Skeletal muscle tissue (tissue), 4 donors: ENCODE measurements around the gene OR10J4. TPM values are rescaled to one million over a fixed set of nuclear protein-coding genes. Genes with fewer than 3 reads are reported as not detected.

Experiments used
- H3K27ac ChIP-seq: one replicate; pipeline ENCODE4 v1.7.0; 2013; ENCODE audit warnings: mild to moderate bottlenecking, low read depth, low read length, inconsistent platforms
- H3K27me3 ChIP-seq, 3 donors: one replicate each; pipeline ENCODE4 v1.7.0; 2013; ENCODE audit warnings: low read length in 3 of 3; ENCODE audit not compliant: control insufficient read depth in 3 of 3, insufficient read depth in 3 of 3
- H3K36me3 ChIP-seq, 3 donors: one replicate each; pipeline ENCODE4 v1.7.0; 2013; ENCODE audit warnings: low read length in 3 of 3; ENCODE audit not compliant: control insufficient read depth in 3 of 3, insufficient read depth in 3 of 3
- H3K4me1 ChIP-seq, 3 donors: one replicate each; pipeline ENCODE4 v1.7.0; 2013; ENCODE audit warnings: low read length in 3 of 3, mild to moderate bottlenecking in 3 of 3; ENCODE audit not compliant: control insufficient read depth in 3 of 3, insufficient read depth in 3 of 3
- H3K4me3 ChIP-seq, 3 donors: one replicate each; pipeline ENCODE4 v1.7.0; 2013; ENCODE audit warnings: low read length in 3 of 3
- H3K9ac ChIP-seq, 3 donors: one replicate each; pipeline ENCODE4 v1.7.0; 2013; ENCODE audit warnings: low read length in 3 of 3, mild to moderate bottlenecking in 3 of 3, moderate library complexity in 2 of 3, low read depth in 1 of 3
- H3K9me3 ChIP-seq, 3 donors: one replicate each; pipeline ENCODE4 v1.7.0; 2013; ENCODE audit warnings: low read length in 3 of 3; ENCODE audit not compliant: control insufficient read depth in 3 of 3
- total RNA-seq: library from RNA; depleted of rRNA; stranded (reverse); fragments of >200 nt; gene quantifications from one replicate; pipeline ENCODE4 v1.2.3, GENCODE V29; 2014
- donor health status: Osteomylitis.

Gene OR10J4
- total RNA-seq = not detected

DNA sequence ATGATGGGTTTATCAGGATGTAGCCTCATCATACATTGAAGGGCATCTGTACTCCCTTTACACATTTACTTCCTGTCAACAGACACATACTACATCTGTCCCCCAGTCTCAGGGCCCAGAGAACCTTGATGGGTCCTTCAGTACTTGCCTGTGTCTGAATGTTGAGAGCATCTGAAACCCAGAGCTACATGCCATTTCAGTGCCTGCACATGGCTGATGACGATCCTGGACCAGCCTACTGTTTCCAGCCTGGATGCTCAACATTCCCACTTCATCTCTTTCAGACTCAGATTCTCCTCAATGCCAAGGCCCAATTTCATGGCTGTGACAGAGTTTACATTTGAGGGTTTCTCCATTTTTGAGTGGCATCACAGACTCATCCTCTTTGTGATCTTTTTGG is at the start of gene OR10J4:
OR10J4 (plus strand) TSS at position 301 of the 400 bp plus-strand sequence.
- no peaks in the 10 kb centered on the region for H3K9me3 ChIP-seq
- H3K36me3 ChIP-seq = no peaks in the 10 kb centered on the region
- no peaks in the 10 kb centered on the region for H3K4me1 ChIP-seq
- H3K4me3 ChIP-seq = no peak within 1 kb of the TSS
- H3K27me3 ChIP-seq = no peaks in the 10 kb centered on the region
- no peak within 1 kb of the TSS for H3K27ac ChIP-seq
- no peak within 1 kb of the TSS for H3K9ac ChIP-seq

DNA sequence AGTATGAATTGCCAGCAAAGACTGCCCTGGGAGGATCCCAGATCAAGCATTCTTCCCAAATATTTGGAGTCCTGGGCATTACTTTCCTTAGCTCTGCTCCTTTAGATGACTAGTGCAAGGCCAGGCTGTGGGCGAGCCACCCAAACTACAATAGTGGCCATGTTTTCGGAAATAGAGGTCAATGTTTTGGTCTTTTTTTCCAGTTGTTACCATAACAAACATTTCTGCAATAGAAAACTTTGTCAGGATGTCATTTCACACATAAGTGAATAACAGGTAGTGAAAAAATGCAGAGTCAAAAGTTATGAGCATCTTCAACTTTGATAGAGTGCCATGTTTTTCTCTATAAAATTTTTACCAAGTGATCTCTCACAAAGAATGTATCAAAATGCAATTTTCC is 25.2 kb upstream of the OR10J4 start:
- Histone ChIP-seq H3K9ac (no peak overlapping the region), H3K36me3 (no peaks in the 10 kb centered on the region), H3K27me3 (no peaks in the 10 kb centered on the region), H3K4me3 (no peak overlapping the region), H3K4me1 (no peaks in the 10 kb centered on the region), H3K9me3 (peaks cover 0 to 2% (median 0%) of the 10 kb centered on the region in 3 donors), H3K27ac (no peak overlapping the region)

DNA sequence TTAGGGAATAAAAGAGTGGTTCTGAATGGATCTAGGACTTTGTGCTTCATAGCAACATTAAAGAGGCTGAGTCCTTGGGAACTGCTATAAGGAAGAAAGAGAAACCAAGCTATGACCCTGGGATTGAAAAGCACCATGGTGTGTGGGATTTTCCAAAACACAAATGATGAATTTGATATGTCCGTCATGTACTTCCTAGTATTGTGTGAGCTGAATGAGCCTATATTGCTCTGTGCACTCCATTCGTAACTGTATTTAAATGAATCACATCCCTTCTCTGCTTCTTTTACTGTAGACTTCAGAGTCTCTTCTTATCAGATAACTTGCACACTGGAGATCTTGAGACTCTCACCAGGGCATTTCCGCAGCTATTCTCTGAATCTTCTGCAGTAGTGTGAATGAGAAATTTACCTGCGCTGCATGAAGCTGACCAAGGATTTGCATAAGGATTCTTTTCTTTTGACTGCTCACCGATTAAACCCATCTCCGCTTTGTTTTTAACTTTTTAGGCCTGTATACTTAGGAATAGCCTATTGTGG is 23.1 kb upstream of the OR10J4 start:
- H3K9me3 ChIP-seq = peaks cover 0 to 2% (median 0%) of the 10 kb centered on the region in 3 donors
- H3K4me1 ChIP-seq = no peaks in the 10 kb centered on the region
- no peaks in the 10 kb centered on the region for H3K27me3 ChIP-seq
- no peaks in the 10 kb centered on the region for H3K36me3 ChIP-seq
- H3K27ac ChIP-seq = no peak overlapping the region
- no peak overlapping the region for H3K4me3 ChIP-seq
- no peak overlapping the region for H3K9ac ChIP-seq

DNA sequence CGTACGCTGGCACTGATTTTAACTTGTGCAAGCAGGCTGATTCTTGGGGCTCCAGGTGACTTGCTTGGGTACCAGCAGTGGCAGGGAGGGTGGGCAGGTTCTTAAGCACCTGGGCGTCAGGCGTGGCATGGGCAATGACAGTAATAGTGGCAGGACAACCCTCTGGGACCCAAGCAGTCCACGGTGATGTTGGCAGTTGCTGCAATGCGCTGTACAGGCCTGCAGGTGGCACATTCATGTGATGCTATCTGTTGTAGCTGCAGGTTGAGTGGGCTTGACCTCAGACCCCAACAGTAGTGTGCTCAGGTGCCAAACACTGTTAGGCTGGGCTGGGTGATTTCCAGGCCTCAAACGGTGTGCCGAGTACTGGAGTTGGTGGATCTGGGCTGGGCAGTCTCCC is 10.2 kb upstream of the OR10J4 start:
- H3K4me1 ChIP-seq = no peaks in the 10 kb centered on the region
- no peak overlapping the region for H3K27ac ChIP-seq
- H3K9me3 ChIP-seq = peaks cover 2 to 3% (median 3%) of the 10 kb centered on the region in 3 donors
- H3K9ac ChIP-seq = no peak overlapping the region
- no peaks in the 10 kb centered on the region for H3K27me3 ChIP-seq
- no peaks in the 10 kb centered on the region for H3K36me3 ChIP-seq
- H3K4me3 ChIP-seq = no peak overlapping the region

DNA sequence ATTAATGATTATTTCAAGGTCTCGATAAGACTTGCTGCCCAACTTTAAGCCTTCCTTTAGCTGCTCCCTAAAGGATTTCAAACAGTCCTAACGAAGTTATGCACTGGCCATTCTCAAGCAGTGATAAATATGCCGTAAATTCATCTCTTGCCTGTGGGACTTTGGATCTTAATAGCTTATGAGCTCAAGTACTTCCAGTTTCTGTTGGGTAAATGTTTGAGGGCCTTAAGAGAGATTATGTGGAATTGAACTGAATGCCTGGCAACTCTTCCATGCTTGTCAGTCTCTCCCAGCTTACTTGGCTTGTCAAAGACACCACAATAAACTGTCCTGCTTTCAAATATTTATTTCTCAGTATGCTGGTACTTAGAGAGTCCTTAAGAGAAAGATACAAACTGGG is 3.5 kb upstream of the OR10J4 start:
- no peak overlapping the region for H3K9ac ChIP-seq
- H3K4me3 ChIP-seq = no peak overlapping the region
- H3K27ac ChIP-seq = no peak overlapping the region
- H3K9me3 ChIP-seq = no peaks in the 10 kb centered on the region
- H3K36me3 ChIP-seq = no peaks in the 10 kb centered on the region
- no peaks in the 10 kb centered on the region for H3K27me3 ChIP-seq
- H3K4me1 ChIP-seq = no peaks in the 10 kb centered on the region

DNA sequence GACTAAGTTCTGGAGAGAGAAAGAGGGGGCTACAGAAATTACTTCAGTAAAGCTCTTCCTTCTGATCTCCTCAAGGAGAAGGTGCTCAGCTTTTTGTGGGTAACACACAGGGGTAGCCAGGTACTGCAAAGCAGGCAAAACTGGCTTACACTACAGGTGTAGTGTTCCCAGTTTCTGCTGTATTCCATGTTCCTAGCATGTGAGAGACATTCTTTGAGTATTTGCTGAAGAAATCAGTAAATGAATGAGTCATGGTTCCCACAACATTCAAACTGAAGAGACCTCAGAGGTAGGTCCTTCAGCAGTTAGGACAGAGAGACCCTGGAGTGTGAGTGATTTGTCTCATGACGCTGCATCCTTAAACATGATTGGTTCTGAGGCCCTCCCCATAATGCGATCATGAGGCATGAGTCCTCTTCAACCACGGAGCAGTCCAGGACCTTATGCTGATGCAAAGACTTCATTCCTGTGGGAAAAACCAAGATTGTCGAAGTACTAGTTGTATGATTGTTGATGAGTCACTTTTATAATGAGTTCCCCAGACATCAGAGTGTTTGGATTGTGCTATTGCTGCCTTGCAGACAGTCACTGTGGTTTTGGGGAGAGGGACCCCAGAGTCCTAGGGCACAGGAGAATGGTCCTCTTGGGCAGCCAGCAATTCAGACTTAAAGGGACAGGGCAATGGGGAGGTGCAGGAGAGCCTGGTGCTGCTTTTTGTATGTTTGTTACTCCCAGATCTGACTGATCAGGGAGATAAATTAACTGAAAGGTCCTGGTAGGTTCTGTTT is 2.7 kb upstream of the OR10J4 start:
- no peaks in the 10 kb centered on the region for H3K36me3 ChIP-seq
- H3K27me3 ChIP-seq = no peaks in the 10 kb centered on the region
- no peak overlapping the region for H3K4me3 ChIP-seq
- no peaks in the 10 kb centered on the region for H3K9me3 ChIP-seq
- H3K4me1 ChIP-seq = no peaks in the 10 kb centered on the region
- H3K9ac ChIP-seq = no peak overlapping the region
- H3K27ac ChIP-seq = no peak overlapping the region

DNA sequence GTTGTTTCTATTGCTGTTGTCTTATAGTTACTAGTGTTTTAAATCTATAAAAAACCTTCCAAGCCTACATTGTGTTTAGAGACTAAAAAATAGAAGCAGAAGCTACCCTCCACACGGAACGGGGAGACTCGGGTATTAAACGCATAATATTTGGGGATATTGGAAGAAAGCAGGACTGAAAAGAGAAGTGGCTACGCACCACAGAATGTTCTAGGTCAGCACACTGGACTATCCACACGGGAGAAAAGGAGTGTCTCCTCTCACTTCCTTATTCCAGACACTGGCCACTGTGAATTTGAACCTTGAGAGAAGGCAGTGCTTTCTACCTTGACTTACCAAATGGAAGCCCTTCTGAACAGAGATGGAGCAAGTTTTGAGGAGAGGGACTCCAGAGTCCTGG is 1.0 kb upstream of the OR10J4 start:
- H3K4me3 ChIP-seq = no peak overlapping the region
- no peaks in the 10 kb centered on the region for H3K4me1 ChIP-seq
- H3K9ac ChIP-seq = no peak overlapping the region
- no peaks in the 10 kb centered on the region for H3K9me3 ChIP-seq
- H3K27ac ChIP-seq = no peak overlapping the region
- no peaks in the 10 kb centered on the region for H3K36me3 ChIP-seq
- no peaks in the 10 kb centered on the region for H3K27me3 ChIP-seq

DNA sequence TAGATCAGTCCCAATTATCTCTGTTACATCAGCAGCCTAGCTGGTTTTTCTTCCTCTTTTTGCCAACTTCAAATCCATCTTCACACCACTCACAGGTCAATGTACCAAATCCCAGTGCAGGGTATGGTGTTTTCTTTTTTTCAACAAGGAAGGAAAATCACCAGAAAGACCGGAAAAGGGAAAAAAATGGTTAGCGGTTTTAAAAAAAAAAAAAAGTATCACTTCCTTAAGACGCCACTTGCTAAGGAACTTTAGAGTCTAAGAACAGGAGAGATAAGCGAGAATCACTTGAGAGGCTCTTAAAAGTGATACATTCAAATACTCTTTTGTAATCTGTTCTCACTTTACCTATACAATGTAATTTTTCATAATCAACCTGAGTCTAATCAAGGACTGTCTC is 4.5 kb downstream of the OR10J4 start:
- Histone ChIP-seq H3K9me3 (no peaks in the 10 kb centered on the region), H3K27me3 (no peaks in the 10 kb centered on the region), H3K4me1 (no peaks in the 10 kb centered on the region), H3K27ac (no peak overlapping the region), H3K4me3 (no peak overlapping the region), H3K36me3 (no peaks in the 10 kb centered on the region), H3K9ac (no peak overlapping the region)

DNA sequence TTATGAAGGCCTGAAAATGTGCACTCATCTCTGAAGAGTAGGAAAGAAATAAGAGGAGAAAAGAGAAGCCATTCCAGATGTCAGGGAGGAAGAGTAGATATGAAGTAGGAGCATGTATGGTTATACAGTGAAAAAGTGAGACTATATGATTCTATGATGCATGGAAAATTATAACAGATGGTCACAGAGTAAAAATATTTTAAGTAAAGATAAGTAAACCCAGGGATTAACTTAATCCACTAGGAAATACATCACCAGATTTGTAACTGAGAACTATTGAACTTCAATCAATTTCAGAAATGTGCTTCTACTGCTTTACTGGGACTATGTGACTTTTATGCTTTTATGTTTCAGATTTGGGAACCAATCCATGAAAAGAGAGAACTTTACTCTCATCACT is 7.4 kb downstream of the OR10J4 start, which contains the start of gene OR10J1:
OR10J1 (plus strand) TSS at position 301 of the 400 bp plus-strand sequence; CDS start at position 371, 70 bp downstream.
- Histone ChIP-seq H3K4me3 (no peak within 1 kb of the TSS), H3K4me1 (no peaks in the 10 kb centered on the region), H3K9me3 (no peaks in the 10 kb centered on the region), H3K27me3 (no peaks in the 10 kb centered on the region), H3K27ac (no peak within 1 kb of the TSS), H3K9ac (no peak within 1 kb of the TSS), H3K36me3 (no peaks in the 10 kb centered on the region)

DNA sequence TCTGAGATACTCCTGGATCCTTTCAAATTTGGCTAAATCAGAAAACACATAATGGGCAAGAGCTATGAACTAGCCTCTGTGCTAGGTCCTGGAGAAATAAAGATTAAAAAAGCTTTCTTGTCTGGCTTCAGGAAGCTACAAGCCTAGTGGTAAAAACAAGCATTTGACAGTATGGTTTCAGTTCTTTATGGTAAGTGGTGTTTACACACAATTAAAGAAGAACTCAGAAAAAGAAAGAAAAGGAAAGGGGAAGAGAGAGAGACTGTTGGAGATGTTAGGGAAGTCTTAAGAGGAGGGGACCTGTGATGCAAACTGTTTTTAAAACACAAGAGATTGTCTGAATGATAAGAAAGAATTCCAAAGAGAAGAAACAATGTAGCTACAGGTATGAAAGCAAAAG is 9.4 kb downstream of the OR10J4 start:
- H3K27ac ChIP-seq = no peak overlapping the region
- H3K4me3 ChIP-seq = no peak overlapping the region
- H3K4me1 ChIP-seq = no peaks in the 10 kb centered on the region
- no peaks in the 10 kb centered on the region for H3K27me3 ChIP-seq
- no peaks in the 10 kb centered on the region for H3K9me3 ChIP-seq
- no peaks in the 10 kb centered on the region for H3K36me3 ChIP-seq
- no peak overlapping the region for H3K9ac ChIP-seq
